CD8-positive, alpha-beta memory T cell (primary cell): ENCODE measurements around the gene RUNX3. TPM values are rescaled to one million over a fixed set of nuclear protein-coding genes. Genes with fewer than 3 reads are reported as not detected.

ENCODE experiments used
- CTCF ChIA-PET: fragments of 350-600 bp; sonication (Branson Sonifier 250); formaldehyde crosslinking; loops from one replicate; lab custom pipeline; 2021; ENCODE audit warnings: antibody characterized with exemption; lab: Charles Lee
- POLR2A ChIA-PET: fragments of 350-600 bp; sonication (Branson Sonifier 250); formaldehyde crosslinking; loops from one replicate; lab custom pipeline; 2021; ENCODE audit warnings: antibody characterized with exemption; lab: Charles Lee
- DNase-seq, 5 donors: peaks; one replicate each; pipeline versions ENCODE4 v3.0.0 to v3.0.0-alpha.2; 2020 to 2022; ENCODE audit warnings: mixed read lengths in 1 of 5
- H3K27ac ChIP-seq: one replicate; pipeline ENCODE4 v1.7.0; 2013; ENCODE audit warnings: low read depth, mild to moderate bottlenecking, low read length, moderate library complexity
- H3K27me3 ChIP-seq: 2 replicates; pipeline ENCODE4 v1.7.0; 2013; ENCODE audit warnings: low read length, mild to moderate bottlenecking; ENCODE audit not compliant: insufficient read depth, poor library complexity, severe bottlenecking
- H3K36me3 ChIP-seq: 2 replicates; pipeline ENCODE4 v1.7.0; 2013; ENCODE audit warnings: mild to moderate bottlenecking, low read length, moderate library complexity; ENCODE audit not compliant: insufficient read depth
- H3K4me1 ChIP-seq: 2 replicates; pipeline ENCODE4 v1.7.0; 2013; ENCODE audit warnings: mild to moderate bottlenecking, low read length, moderate library complexity; ENCODE audit not compliant: insufficient read depth
- H3K4me3 ChIP-seq: 2 replicates; pipeline ENCODE4 v1.7.0; 2013; ENCODE audit warnings: mild to moderate bottlenecking, low read length
- H3K9me3 ChIP-seq: 2 replicates; pipeline ENCODE4 v1.7.0; 2013; ENCODE audit warnings: mild to moderate bottlenecking, low read length
- H3K27ac Mint-ChIP-seq, 8 donors: one replicate each; pipeline ENCODE4 v1.8.0; 2020 to 2021; ENCODE audit warnings: mixed read lengths in 8 of 8, mild to moderate bottlenecking in 6 of 8, inconsistent platforms in 3 of 8, moderate library complexity in 3 of 8
- H3K27me3 Mint-ChIP-seq, 2 donors: one replicate each; pipeline ENCODE4 v1.8.0; 2020 to 2021; ENCODE audit warnings: mixed read lengths in 2 of 2, mild to moderate bottlenecking in 1 of 2, moderate library complexity in 1 of 2
- H3K36me3 Mint-ChIP-seq, 3 donors: one replicate each; pipeline ENCODE4 v1.8.0; 2020 to 2021; ENCODE audit warnings: mixed read lengths in 3 of 3, inconsistent platforms in 1 of 3, mild to moderate bottlenecking in 1 of 3
- H3K4me1 Mint-ChIP-seq, 3 donors: one replicate each; pipeline ENCODE4 v1.8.0; 2020 to 2021; ENCODE audit warnings: mixed read lengths in 3 of 3, inconsistent platforms in 1 of 3, mild to moderate bottlenecking in 1 of 3
- H3K4me3 Mint-ChIP-seq, 7 donors: one replicate each; pipeline ENCODE4 v1.8.0; 2020 to 2021; ENCODE audit warnings: mixed read lengths in 7 of 7, mild to moderate bottlenecking in 6 of 7, moderate library complexity in 4 of 7, inconsistent platforms in 2 of 7
- H3K9me3 Mint-ChIP-seq, 5 donors: one replicate each; pipeline ENCODE4 v1.8.0; 2020 to 2022; ENCODE audit warnings: mixed read lengths in 5 of 5, mild to moderate bottlenecking in 3 of 5, moderate library complexity in 2 of 5, inconsistent platforms in 1 of 5
- polyA plus RNA-seq: library from polyadenylated mRNA; unstranded; fragments of 300-500 nt; fragmentation: Illumina TruSeq; gene quantifications from one replicate; pipeline ENCODE4 v1.2.3, GENCODE V29; 2021
- total RNA-seq, 2 experiments: library from RNA; stranded (reverse); gene quantifications; one replicate each; pipeline ENCODE4 v1.2.3, GENCODE V29; 2021

Gene RUNX3
- total and polyA plus RNA-seq, 3 experiments from 2014 or later = 107 to 241 (median 218) TPM

DNA sequence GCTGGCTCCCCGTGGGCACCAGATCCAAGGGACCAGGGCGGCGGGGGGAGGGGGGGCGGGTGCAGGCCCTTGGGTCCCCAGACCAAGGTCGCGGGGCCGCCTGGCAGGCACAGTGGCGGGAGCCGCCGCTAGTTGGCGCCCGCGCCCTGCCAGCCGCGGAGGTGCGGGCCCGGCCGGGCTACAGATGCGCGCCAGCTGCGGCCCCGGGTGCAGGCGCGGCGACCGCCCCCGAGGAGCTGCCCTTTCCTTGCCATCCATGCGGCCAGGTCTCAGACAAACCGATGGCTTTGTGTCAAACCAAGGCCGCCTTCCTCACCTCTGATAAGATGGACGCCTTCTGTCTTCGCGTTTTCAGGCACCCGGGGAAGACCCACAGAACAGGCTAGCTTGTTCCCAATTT lies 2.2 kb upstream of the RUNX3 start:
- no peak overlapping the region for H3K4me3 ChIP-seq

DNA sequence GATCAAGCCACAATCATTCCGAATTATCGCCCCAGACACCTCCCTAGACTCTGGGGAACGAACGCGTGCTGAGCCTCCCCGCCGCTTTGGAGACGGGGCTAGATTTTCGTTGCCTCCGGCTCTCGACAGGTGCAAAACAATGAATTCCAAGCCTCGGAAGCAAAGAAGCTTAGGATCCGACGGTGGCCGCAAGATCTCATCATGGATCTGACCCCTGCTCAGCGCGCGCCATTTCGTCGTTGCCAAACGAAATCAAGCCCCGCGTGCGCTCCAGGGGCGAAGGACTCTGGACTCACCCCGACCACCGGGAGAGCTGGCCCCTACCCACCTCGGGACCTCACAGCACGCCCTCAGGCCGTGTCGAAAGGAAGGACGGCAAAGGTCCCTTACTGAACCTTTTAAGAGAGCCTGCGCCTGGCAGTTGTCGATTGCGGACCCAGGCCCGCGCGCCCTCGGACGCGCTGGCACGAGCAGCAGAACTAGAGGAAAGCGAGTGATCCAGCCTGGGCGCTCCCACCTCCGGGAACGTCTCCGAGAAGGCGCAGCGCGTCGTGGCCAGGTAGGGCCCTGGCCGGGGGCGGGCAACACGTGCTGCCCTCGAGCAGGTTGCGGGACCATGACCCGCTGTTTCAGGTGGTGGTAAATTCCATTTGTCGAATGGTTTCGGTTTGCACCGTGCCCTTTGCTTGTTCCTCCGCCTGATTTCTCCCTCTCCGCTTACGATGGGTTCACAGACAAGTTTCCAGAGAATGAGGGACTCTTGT lies 1.6 kb upstream of the RUNX3 start:
- H3K36me3 Mint-ChIP-seq = peaks cover 10 to 43% (median 22%) of the 10 kb centered on the region in 3 donors

More for the DNA sequence above, 2.2 kb upstream of the RUNX3 start:
- no peaks in the 10 kb centered on the region for H3K27me3 ChIP-seq
- ChIA-PET POLR2A (interaction anchor here (1.0 to 2.3 kb wide), 10 partner anchors 20 to 300 kb away, joined by 3 to 7 read pairs (median 4); partner anchors contain the start of gene SYF2), CTCF (interaction anchor here (0.6 to 18.1 kb wide), 32 partner anchors 9 to 449 kb away, joined by 3 to 234 read pairs (median 4); no protein-coding TSS in a partner anchor)
- peaks cover 3% of the 10 kb centered on the region for H3K36me3 ChIP-seq
- peaks cover 33% of the 10 kb centered on the region for H3K4me1 ChIP-seq
- Mint-ChIP-seq H3K27ac (peak overlapping the region in 6 of 8 donors; percentile 55 to 95 (median 66)), H3K27me3 (peaks cover 0 to 10% of the 10 kb centered on the region in 2 donors), H3K4me3 (peak overlapping the region; percentile 57 to 83 (median 73)), H3K9me3 (peaks cover 0 to 2% (median 0%) of the 10 kb centered on the region in 5 donors), H3K4me1 (peaks cover 26 to 68% (median 42%) of the 10 kb centered on the region in 3 donors), H3K36me3 (peaks cover 6 to 42% (median 16%) of the 10 kb centered on the region in 3 donors)
- no peak overlapping the region for H3K27ac ChIP-seq
- DNase-seq = peak; percentile 48 to 68 (median 62)
- no peaks in the 10 kb centered on the region for H3K9me3 ChIP-seq

DNA sequence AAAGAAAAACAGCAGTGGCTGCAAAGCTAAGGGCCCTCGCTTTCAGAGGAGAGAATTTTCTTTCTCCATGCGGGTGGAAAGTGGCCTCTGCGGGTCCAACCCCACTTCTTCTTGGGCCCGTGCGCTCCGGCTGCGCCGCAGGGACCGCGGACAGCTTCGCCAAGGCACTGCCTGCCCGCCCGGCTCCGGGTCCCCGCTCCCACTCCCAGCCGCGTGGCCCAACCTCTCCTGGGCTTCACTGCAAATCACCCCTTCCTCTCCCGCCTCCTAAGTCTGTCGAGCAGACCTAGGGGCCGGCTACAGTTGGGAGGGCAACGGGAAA lies 1.0 kb upstream of the RUNX3 start:
- Histone ChIP-seq H3K9me3 (no peaks in the 10 kb centered on the region), H3K27me3 (no peaks in the 10 kb centered on the region), H3K27ac (peak overlapping the region; percentile 45), H3K36me3 (peaks cover 15% of the 10 kb centered on the region), H3K4me1 (peaks cover 45% of the 10 kb centered on the region), H3K4me3 (no peak overlapping the region)
- no peak for DNase-seq
- ChIA-PET CTCF (interaction anchor here (0.6 to 18.1 kb wide), 19 partner anchors 13 to 218 kb away, joined by 3 to 234 read pairs (median 6); no protein-coding TSS in a partner anchor), POLR2A (interaction anchor here (1.2 to 3.6 kb wide), 3 partner anchors 83 to 106 kb away, joined by 5 to 20 read pairs (median 8); no protein-coding TSS in a partner anchor)
- Mint-ChIP-seq H3K4me1 (peaks cover 31 to 69% (median 53%) of the 10 kb centered on the region in 3 donors), H3K36me3 (peaks cover 13 to 47% (median 26%) of the 10 kb centered on the region in 3 donors), H3K4me3 (peak overlapping the region; percentile 60 to 91 (median 75)), H3K27ac (peak overlapping the region in 7 of 8 donors; percentile 77 to 92 (median 88)), H3K9me3 (peaks cover 0 to 2% (median 0%) of the 10 kb centered on the region in 5 donors), H3K27me3 (peaks cover 0 to 10% of the 10 kb centered on the region in 2 donors)

More for the DNA sequence above, 1.6 kb upstream of the RUNX3 start:
- Mint-ChIP-seq H3K27ac (peak overlapping the region in 7 of 8 donors; percentile 29 to 92 (median 70)), H3K27me3 (peaks cover 0 to 10% of the 10 kb centered on the region in 2 donors), H3K4me3 (peak overlapping the region; percentile 28 to 83 (median 60)), H3K4me1 (peaks cover 26 to 67% (median 48%) of the 10 kb centered on the region in 3 donors), H3K9me3 (peaks cover 0 to 2% (median 0%) of the 10 kb centered on the region in 5 donors)
- no peak overlapping the region for H3K4me3 ChIP-seq
- POLR2A ChIA-PET = interaction anchor here (1.4 to 2.3 kb wide), 6 partner anchors 20 to 300 kb away, joined by 4 to 7 read pairs (median 4); partner anchors contain the start of gene SYF2
- peaks cover 40% of the 10 kb centered on the region for H3K4me1 ChIP-seq
- no peak overlapping the region for H3K27ac ChIP-seq
- H3K36me3 ChIP-seq = peaks cover 9% of the 10 kb centered on the region
- DNase-seq = peak in 1 of 5 donors; percentile 49
- H3K27me3 ChIP-seq = no peaks in the 10 kb centered on the region
- H3K9me3 ChIP-seq = no peaks in the 10 kb centered on the region
- CTCF ChIA-PET = interaction anchor here (0.9 to 18.1 kb wide), 24 partner anchors 12 to 217 kb away, joined by 3 to 234 read pairs (median 4); no protein-coding TSS in a partner anchor

DNA sequence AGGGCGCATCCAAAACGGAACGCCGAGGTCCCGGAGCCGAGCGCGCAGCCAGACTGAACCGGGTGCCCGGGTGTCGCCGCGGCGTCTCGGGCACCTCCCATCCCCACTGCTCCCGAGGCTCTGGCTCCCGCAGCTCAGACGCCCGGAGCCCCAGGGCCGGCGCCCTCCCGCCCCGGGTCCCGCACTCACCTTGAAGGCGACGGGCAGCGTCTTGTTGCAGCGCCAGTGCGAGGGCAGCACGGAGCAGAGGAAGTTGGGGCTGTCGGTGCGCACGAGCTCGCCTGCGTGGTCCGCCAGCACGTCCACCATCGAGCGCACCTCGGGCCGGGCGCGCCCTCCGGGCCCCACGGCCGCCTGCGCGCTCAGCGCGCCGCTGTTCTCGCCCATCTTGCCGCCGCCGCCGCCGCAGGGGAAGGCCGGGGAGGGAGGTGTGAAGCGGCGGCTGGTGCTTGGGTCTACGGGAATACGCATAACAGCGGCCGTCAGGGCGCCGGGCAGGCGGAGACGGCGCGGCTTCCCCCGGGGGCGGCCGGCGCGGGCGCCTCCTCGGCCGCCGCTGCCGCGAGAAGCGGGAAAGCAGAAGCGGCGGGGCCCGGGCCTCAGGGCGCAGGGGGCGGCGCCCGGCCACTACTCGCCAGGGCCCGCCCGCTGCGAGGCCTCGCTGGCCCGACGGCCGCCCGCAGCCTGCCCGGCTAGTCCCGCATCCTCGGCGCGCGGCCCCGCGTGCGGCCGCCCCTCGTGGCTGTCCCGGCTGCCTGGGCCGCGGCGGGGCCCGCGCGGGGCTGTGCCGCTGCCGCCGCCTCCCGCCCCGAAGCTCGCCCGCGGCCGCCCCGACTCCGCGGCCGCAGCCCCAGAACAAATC lies 447 bp downstream of the RUNX3 start:
- Mint-ChIP-seq H3K4me3 (peak overlapping the region; percentile 87 to 99 (median 97)), H3K9me3 (peaks cover 0 to 2% (median 0%) of the 10 kb centered on the region in 5 donors), H3K27me3 (peaks cover 0 to 13% of the 10 kb centered on the region in 2 donors), H3K27ac (peak overlapping the region; percentile 85 to 100 (median 100)), H3K36me3 (peaks cover 20 to 56% (median 32%) of the 10 kb centered on the region in 3 donors), H3K4me1 (peaks cover 40 to 70% (median 58%) of the 10 kb centered on the region in 3 donors)
- peaks cover 23% of the 10 kb centered on the region for H3K36me3 ChIP-seq
- ChIA-PET CTCF (interaction anchor here (0.9 to 18.1 kb wide), 21 partner anchors 16 to 219 kb away, joined by 3 to 234 read pairs (median 6); no protein-coding TSS in a partner anchor), POLR2A (interaction anchor here (0.6 to 10.6 kb wide), 21 partner anchors 10 to 424 kb away, joined by 3 to 282 read pairs (median 5); no protein-coding TSS in a partner anchor)
- no peaks in the 10 kb centered on the region for H3K27me3 ChIP-seq
- H3K9me3 ChIP-seq = no peaks in the 10 kb centered on the region
- peak; percentile 49 to 75 (median 65) for DNase-seq
- H3K4me1 ChIP-seq = peaks cover 60% of the 10 kb centered on the region
- peak overlapping the region; percentile 77 for H3K4me3 ChIP-seq
- peak overlapping the region; percentile 89 for H3K27ac ChIP-seq

DNA sequence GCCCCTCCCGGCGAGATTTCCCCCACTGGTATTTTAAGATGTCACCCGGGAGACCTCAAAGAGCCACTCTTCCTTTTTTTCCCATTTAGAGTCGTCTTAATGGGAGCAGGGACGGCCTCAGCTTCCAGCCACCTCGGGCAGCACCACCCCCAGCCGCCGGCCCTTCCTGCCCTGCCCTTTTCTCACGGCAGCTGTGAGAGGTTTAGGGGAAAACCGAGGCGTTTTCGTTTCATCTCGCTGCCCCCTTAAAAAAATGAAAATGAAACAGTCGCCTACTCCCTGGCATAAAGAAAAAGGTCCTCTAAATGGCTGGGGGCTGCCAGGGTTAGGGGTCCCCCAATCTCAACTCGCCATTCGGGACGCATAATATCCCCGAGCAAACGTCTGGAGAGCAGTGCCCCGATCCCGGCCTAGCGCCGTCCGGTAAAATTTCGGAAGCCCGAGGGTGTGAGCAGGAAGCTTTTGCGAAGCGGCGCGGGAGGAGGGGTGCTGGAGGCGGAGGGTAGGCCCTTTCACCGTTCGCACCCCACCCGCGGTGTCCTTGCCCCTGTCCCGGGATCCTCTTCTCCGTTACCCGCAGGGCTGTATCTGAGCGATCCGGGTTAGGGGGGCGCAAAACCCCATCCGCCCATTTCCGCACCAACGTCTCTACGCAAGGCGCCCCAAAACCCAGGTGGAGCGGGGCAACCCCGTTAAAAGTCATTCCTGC lies 1.2 kb downstream of the RUNX3 start:
- H3K9me3 ChIP-seq = no peaks in the 10 kb centered on the region
- H3K9me3 Mint-ChIP-seq = peaks cover 0 to 2% (median 0%) of the 10 kb centered on the region in 5 donors
- no peaks in the 10 kb centered on the region for H3K27me3 ChIP-seq
- peaks cover 29% of the 10 kb centered on the region for H3K36me3 ChIP-seq
- POLR2A ChIA-PET = interaction anchor here (0.6 to 10.6 kb wide), 12 partner anchors 9 to 425 kb away, joined by 3 to 282 read pairs (median 8); no protein-coding TSS in a partner anchor
- H3K27me3 Mint-ChIP-seq = peaks cover 0 to 14% of the 10 kb centered on the region in 2 donors
- H3K4me1 ChIP-seq = peaks cover 68% of the 10 kb centered on the region
- peak overlapping the region; percentile 84 to 99 (median 97) for H3K4me3 Mint-ChIP-seq
- H3K4me1 Mint-ChIP-seq = peaks cover 39 to 69% (median 57%) of the 10 kb centered on the region in 3 donors
- H3K36me3 Mint-ChIP-seq = peaks cover 22 to 56% (median 35%) of the 10 kb centered on the region in 3 donors
- H3K27ac ChIP-seq = peak overlapping the region; percentile 89
- DNase-seq = peak; percentile 62 to 84 (median 81)
- peak overlapping the region; percentile 85 to 100 (median 100) for H3K27ac Mint-ChIP-seq
- peak overlapping the region; percentile 77 for H3K4me3 ChIP-seq
- CTCF ChIA-PET = interaction anchor here (1.3 to 18.1 kb wide), 10 partner anchors 15 to 171 kb away, joined by 3 to 234 read pairs (median 14); no protein-coding TSS in a partner anchor

DNA sequence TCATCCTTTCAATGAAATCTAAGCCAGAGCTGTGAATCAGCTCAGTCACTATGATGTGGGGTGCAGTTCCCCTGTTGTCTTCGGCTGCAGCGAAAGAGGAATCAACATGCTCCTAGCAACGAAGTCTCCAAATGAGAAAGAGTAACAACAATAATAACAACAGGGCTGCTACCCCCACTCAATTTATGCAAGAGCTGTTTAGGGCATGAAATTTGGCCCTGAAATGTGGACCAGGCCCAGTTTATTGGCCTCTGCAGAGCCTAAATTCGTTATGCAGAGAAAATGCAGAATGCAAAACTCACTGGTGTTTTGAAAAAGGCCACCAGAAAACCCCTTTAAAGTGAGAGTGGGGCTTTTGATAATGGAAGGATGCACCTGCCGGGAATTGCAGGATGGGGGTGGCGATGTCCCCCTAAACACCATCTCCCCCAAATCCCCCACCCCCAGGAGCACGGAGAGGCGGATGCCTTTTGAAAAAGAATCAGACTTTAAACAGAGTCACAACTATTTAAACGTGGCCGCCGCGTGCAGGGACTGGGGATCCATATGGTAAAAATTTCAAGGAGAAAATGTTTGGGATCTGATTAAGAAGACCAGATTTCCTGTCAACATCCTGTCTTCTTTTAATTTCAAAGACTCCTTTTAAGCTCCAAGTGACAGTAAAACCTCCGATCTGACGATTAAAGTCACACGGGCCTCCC lies 1.9 kb downstream of the RUNX3 start:
- peak overlapping the region; percentile 77 for H3K4me3 ChIP-seq

More for the DNA sequence above, 1.9 kb downstream of the RUNX3 start:
- Mint-ChIP-seq H3K4me3 (peak overlapping the region; percentile 84 to 99 (median 97)), H3K36me3 (peaks cover 22 to 63% (median 38%) of the 10 kb centered on the region in 3 donors), H3K27me3 (peaks cover 0 to 14% of the 10 kb centered on the region in 2 donors), H3K9me3 (peaks cover 0 to 2% (median 0%) of the 10 kb centered on the region in 5 donors), H3K4me1 (peaks cover 42 to 69% (median 58%) of the 10 kb centered on the region in 3 donors), H3K27ac (peak overlapping the region; percentile 85 to 100 (median 100))
- Histone ChIP-seq H3K9me3 (no peaks in the 10 kb centered on the region), H3K27ac (peak overlapping the region; percentile 89), H3K36me3 (peaks cover 36% of the 10 kb centered on the region), H3K27me3 (no peaks in the 10 kb centered on the region), H3K4me1 (peaks cover 70% of the 10 kb centered on the region)
- no peak for DNase-seq
- POLR2A ChIA-PET = interaction anchor here (0.7 to 10.6 kb wide), 11 partner anchors 9 to 171 kb away, joined by 3 to 282 read pairs (median 9); no protein-coding TSS in a partner anchor
- CTCF ChIA-PET = interaction anchor here (0.8 to 18.1 kb wide), 14 partner anchors 8 to 278 kb away, joined by 3 to 234 read pairs (median 6); no protein-coding TSS in a partner anchor
